Mononuclear cell (primary cell): Measurements from ENCODE around the gene KLKB1. TPM values are rescaled to one million over a fixed set of nuclear protein-coding genes. Genes with fewer than 3 reads are reported as not detected.
"Not testable (repeated sequence)": the region's sequence is repeated elsewhere in the genome, so short reads cannot be mapped to it uniquely, and the experiment has no call there.

Experiments used
- H3K27me3 ChIP-seq: 2 replicates; pipeline ENCODE4 v1.6.0; 2011; ENCODE audit warnings: low read length, control low read depth; ENCODE audit not compliant: insufficient read depth
- H3K4me1 ChIP-seq: 2 replicates; pipeline ENCODE4 v1.5.1; 2011; ENCODE audit warnings: mild to moderate bottlenecking, low read length, control low read depth; ENCODE audit not compliant: insufficient read depth
- H3K4me3 ChIP-seq: 2 replicates; pipeline ENCODE4 v1.5.1; 2011; ENCODE audit warnings: mild to moderate bottlenecking, low read length, moderate library complexity
- H3K9me3 ChIP-seq: 2 replicates; pipeline ENCODE4 v1.5.1; 2011; ENCODE audit warnings: low read depth, mild to moderate bottlenecking, control low read depth, low read length
- total RNA-seq: library from RNA; depleted of rRNA; stranded (reverse); fragments of >200 nt; gene quantifications from one replicate; pipeline ENCODE4 v1.2.3, GENCODE V29; 2012

The KLKB1 gene
- total RNA-seq, 1 donor: 0.63 TPM

DNA sequence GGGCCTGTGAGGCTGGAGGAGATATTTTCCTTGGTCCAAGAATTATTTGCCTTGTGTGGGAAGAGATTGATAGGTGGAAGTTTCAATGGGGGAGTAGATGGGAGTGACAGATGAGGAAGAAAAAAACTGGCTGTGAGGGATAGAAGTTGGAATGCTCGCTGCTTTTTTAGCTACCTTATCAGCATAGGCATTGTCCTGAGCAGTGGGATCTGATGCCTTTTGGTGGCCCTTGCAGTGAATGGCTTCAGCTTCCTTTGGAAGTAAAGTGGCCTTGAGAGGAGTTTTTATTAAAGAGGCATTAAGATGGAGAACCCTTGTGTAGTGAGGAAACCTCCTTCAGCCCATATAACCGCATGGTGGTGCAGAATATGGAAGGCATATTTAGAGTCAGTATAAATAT, 16.0 kb downstream of the KLKB1 start:
- H3K4me3 ChIP-seq: no peak overlapping the region
- H3K27me3 ChIP-seq: no peaks in the 10 kb centered on the region
- no peaks in the 10 kb centered on the region for H3K4me1 ChIP-seq
- no peaks in the 10 kb centered on the region for H3K9me3 ChIP-seq

DNA sequence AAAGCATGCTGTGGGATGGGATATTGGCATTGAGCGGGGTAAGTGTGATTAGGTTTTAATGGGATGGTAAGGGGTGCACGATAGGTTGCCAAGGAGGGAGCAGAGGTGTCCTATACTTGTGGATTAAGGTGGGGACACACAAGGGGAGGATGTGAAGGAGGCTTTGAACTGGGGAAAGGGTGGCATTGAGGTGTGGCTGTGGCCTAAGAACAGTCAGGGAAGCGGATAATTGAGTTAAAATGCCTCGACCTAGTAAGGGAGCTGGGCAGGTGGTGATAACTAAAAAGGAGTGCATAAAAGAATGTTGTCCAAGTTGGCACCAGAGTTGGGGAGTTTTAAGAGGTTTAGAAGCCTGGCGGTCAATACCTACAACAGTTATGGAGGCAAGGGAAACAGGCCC, 17.5 kb downstream of the KLKB1 start:
- Histone ChIP-seq H3K4me1 (no peaks in the 10 kb centered on the region), H3K27me3 (no peaks in the 10 kb centered on the region)

GRCh38 chr4:186247062-186247752, 19.9 kb downstream of the KLKB1 start:
- not testable (repeated sequence) for H3K4me1 ChIP-seq, H3K9me3 ChIP-seq, H3K4me3 ChIP-seq, H3K27me3 ChIP-seq

More for the DNA sequence above, 17.5 kb downstream of the KLKB1 start:
- Histone ChIP-seq H3K9me3 (no peaks in the 10 kb centered on the region), H3K4me3 (no peak overlapping the region)

DNA sequence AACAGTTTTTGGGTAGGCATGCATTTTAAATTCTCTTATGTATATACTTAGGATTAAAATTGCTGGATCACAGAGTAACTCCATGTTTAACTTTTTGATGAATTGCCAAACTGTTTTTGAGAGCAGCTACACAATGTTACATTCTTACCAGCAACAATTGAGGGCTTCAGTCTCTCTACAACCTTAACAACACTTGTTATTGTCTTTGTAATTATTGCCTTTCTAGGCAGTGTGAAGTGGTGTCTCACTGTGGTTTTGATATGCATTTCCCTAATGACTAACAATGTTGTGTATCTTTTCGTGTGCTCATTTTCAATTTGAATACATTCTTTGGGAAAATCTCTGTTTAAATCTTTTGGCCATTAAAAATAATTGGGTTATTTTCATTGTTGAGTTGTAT, 21.3 kb downstream of the KLKB1 start:
- Histone ChIP-seq H3K4me3 (no peak overlapping the region), H3K4me1 (no peaks in the 10 kb centered on the region), H3K27me3 (no peaks in the 10 kb centered on the region), H3K9me3 (no peaks in the 10 kb centered on the region)

DNA sequence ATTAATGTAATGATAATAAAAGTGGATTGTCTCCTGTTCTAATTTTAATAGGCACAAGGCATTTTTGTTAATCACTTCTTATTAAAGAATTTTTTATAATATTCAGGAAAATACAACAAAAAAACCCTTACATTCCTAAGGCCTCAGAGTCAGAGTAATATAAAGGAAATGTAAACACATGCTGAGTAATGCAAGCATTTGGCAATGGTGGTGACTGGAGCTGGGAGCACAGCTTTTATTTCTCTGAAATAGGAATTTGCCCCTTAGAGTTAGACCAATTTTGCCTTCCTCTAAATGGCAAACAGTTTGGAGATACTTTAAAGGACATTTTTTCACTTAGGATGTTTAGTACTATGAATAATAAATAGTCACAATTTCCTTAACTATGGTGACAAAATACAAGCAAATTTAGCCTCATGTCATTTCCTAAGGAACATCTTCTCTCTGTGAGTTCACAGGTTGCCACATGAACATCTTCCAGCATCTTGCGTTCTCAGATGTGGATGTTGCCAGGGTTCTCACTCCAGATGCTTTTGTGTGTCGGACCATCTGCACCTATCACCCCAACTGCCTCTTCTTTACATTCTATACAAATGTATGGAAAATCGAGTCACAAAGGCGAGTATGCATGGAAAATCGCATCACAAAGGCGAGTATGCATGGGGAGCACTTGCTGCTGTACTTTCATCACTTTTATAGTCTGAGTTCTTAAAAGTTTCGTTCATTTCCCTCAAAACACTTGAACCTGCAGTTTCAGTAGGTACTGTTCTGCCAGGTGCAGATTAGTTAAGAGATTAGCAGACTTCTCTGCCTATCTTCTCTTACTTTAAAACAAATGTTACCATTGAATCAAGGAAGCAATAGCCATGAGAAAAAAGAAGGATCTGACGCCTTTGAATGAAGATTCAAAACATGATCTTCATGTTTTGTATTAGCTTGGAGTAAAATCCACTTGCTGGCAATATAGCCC, 22.8 kb downstream of the KLKB1 start:
- Histone ChIP-seq H3K9me3 (no peaks in the 10 kb centered on the region), H3K4me1 (no peaks in the 10 kb centered on the region), H3K4me3 (no peak overlapping the region), H3K27me3 (no peaks in the 10 kb centered on the region)

- Histone ChIP-seq H3K9me3 (no peaks in the 10 kb centered on the region), H3K4me1 (no peaks in the 10 kb centered on the region), H3K27me3 (no peaks in the 10 kb centered on the region), H3K4me3 (no peak overlapping the region)
These were observed 23.5 kb downstream of the KLKB1 start for GRCh38 chr4:186250760-186251159.

- H3K4me1 ChIP-seq: no peaks in the 10 kb centered on the region
- no peaks in the 10 kb centered on the region for H3K27me3 ChIP-seq
- no peaks in the 10 kb centered on the region for H3K9me3 ChIP-seq
- H3K4me3 ChIP-seq: no peak overlapping the region
These were observed 27.8 kb downstream of the KLKB1 start for GRCh38 chr4:186255122-186255521.

- H3K9me3 ChIP-seq: no peaks in the 10 kb centered on the region
- H3K4me3 ChIP-seq: no peak overlapping the region
- H3K4me1 ChIP-seq: no peaks in the 10 kb centered on the region
- no peaks in the 10 kb centered on the region for H3K27me3 ChIP-seq
These were observed 31.0 kb downstream of the KLKB1 start for GRCh38 chr4:186258216-186258811.

DNA sequence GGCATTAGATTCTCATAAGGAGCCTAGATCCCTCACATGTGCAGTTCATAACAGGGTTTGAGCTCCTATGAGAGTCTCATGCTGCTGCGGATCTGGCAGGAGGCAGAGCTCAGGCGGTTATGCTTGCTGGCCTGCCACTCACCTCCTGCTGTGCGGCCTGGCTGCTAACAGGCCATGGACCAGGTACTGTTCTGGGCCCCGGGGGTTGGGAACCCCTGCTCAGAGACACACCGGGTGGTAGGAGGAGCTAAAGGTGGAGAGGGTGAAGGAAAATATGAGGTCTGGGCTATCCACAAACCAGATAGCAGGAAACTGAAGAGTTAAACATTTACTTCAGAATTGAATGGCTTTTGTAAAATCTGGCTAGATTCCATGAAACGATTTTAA, 32.8 kb downstream of the KLKB1 start:
- Histone ChIP-seq H3K4me3 (no peak overlapping the region), H3K4me1 (no peaks in the 10 kb centered on the region), H3K27me3 (no peaks in the 10 kb centered on the region), H3K9me3 (no peaks in the 10 kb centered on the region)

GRCh38 chr4:186260504-186261448, 33.5 kb downstream of the KLKB1 start:
- no peaks in the 10 kb centered on the region for H3K27me3 ChIP-seq
- H3K4me1 ChIP-seq: no peaks in the 10 kb centered on the region
- no peak overlapping the region for H3K4me3 ChIP-seq
- H3K9me3 ChIP-seq: no peaks in the 10 kb centered on the region

DNA sequence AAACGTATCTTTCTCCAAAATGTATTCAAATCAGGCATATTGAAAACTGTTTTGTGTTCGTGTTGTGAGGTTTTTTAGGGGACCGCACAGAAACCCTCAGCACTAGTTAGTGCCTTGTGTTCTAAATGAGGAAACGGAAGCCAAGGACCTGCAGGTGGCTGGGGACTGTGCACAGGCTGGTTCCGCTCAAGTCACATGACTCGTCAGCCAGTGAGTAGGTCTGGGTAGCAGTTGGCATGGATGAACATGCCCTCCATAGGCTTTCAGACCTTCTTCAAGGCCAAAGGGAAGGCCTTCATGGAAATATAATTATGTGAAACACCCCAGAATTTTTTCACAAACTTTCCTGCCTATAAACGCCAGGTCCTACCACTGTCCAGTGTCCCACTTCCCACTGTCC, 37.4 kb downstream of the KLKB1 start:
- Histone ChIP-seq H3K27me3 (no peaks in the 10 kb centered on the region), H3K4me1 (no peaks in the 10 kb centered on the region), H3K9me3 (no peaks in the 10 kb centered on the region), H3K4me3 (no peak overlapping the region)

DNA sequence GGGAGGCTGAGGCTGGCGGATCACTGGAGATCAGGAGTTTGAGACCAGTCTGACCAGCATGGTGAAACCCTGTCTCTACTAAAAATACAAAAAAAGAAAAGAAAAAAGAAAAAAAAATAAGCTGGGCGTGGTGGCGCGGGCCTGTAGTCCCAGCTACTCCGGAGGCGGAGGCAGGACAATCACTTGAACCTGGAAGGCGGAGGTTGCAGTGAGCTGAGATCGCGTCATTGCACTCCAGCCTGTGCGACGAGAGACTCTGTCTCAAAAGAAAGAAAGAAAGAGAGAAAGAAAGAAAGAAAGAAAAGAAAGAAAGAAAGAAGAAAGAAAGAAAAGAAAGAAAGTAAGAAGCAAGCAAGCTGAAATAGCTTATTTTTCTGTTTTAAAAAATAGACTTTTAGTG, 37.9 kb downstream of the KLKB1 start:
- not testable (repeated sequence) for H3K9me3 ChIP-seq, H3K4me1 ChIP-seq, H3K4me3 ChIP-seq, H3K27me3 ChIP-seq

- H3K9me3 ChIP-seq: no peaks in the 10 kb centered on the region
- H3K4me3 ChIP-seq: no peak within 1 kb of the TSS
- no peaks in the 10 kb centered on the region for H3K4me1 ChIP-seq
- no peaks in the 10 kb centered on the region for H3K27me3 ChIP-seq
These were observed 38.7 kb downstream of the KLKB1 start, which contains the start of gene F11 for GRCh38 chr4:186265683-186266652. Gene F11 (plus strand): TSS chr4:186266189. CDS start chr4:186267137, 948 bp downstream.
